ENCODE data around the gene ITGB1.

Gene ITGB1

GRCh38 chr10:32878646-32879045 is 79.4 kb downstream of the ITGB1 start:
- H3K4me3 ChIP-seq (ENCODE audit: insufficient read depth, low read depth, low read length, poor library complexity, severe bottlenecking) = no peak overlapping the region
- no peaks in the 10 kb centered on the region for H3K36me3 ChIP-seq (ENCODE audit: control insufficient read depth, insufficient read depth, low read length)
- no peak overlapping the region for H3K27ac ChIP-seq (ENCODE audit: insufficient read depth, low read length, poor library complexity, severe bottlenecking)
- H3K9me3 ChIP-seq (ENCODE audit: control insufficient read depth, low read length) = no peaks in the 10 kb centered on the region
- no peak for DNase-seq
- H3K4me1 ChIP-seq (ENCODE audit: control insufficient read depth, insufficient read depth, low read length, poor library complexity, severe bottlenecking) = no peaks in the 10 kb centered on the region
- H3K27me3 ChIP-seq (replicated peaks; ENCODE audit: control insufficient read depth, insufficient read depth, low read length, poor library complexity, severe bottlenecking) = no peaks in the 10 kb centered on the region

GRCh38 chr10:32877915-32878314 is 80.1 kb downstream of the ITGB1 start:
- no peaks in the 10 kb centered on the region for H3K27me3 ChIP-seq (replicated peaks; ENCODE audit: control insufficient read depth, insufficient read depth, low read length, poor library complexity, severe bottlenecking)
- no peak overlapping the region for H3K4me3 ChIP-seq (ENCODE audit: insufficient read depth, low read depth, low read length, poor library complexity, severe bottlenecking)
- no peaks in the 10 kb centered on the region for H3K36me3 ChIP-seq (ENCODE audit: control insufficient read depth, insufficient read depth, low read length)
- H3K4me1 ChIP-seq (ENCODE audit: control insufficient read depth, insufficient read depth, low read length, poor library complexity, severe bottlenecking) = no peaks in the 10 kb centered on the region
- no peak for DNase-seq
- no peaks in the 10 kb centered on the region for H3K9me3 ChIP-seq (ENCODE audit: control insufficient read depth, low read length)
- no peak overlapping the region for H3K27ac ChIP-seq (ENCODE audit: insufficient read depth, low read length, poor library complexity, severe bottlenecking)

- Histone ChIP-seq H3K36me3 (ENCODE audit: control insufficient read depth, insufficient read depth, low read length) (no peaks in the 10 kb centered on the region), H3K27me3 (replicated peaks; ENCODE audit: control insufficient read depth, insufficient read depth, low read length, poor library complexity, severe bottlenecking) (no peaks in the 10 kb centered on the region), H3K27ac (ENCODE audit: insufficient read depth, low read length, poor library complexity, severe bottlenecking) (no peak overlapping the region), H3K4me3 (ENCODE audit: insufficient read depth, low read depth, low read length, poor library complexity, severe bottlenecking) (no peak overlapping the region), H3K9me3 (ENCODE audit: control insufficient read depth, low read length) (no peaks in the 10 kb centered on the region), H3K4me1 (ENCODE audit: control insufficient read depth, insufficient read depth, low read length, poor library complexity, severe bottlenecking) (no peaks in the 10 kb centered on the region)
- no peak for DNase-seq
These were observed 92.9 kb downstream of the ITGB1 start for GRCh38 chr10:32865170-32865569.

GRCh38 chr10:32854435-32854834 is 103.6 kb downstream of the ITGB1 start:
- no peak for DNase-seq
- Histone ChIP-seq H3K4me3 (ENCODE audit: insufficient read depth, low read depth, low read length, poor library complexity, severe bottlenecking) (no peak overlapping the region), H3K36me3 (ENCODE audit: control insufficient read depth, insufficient read depth, low read length) (no peaks in the 10 kb centered on the region), H3K27me3 (replicated peaks; ENCODE audit: control insufficient read depth, insufficient read depth, low read length, poor library complexity, severe bottlenecking) (peaks cover 3% of the 10 kb centered on the region), H3K27ac (ENCODE audit: insufficient read depth, low read length, poor library complexity, severe bottlenecking) (no peak overlapping the region), H3K9me3 (ENCODE audit: control insufficient read depth, low read length) (no peaks in the 10 kb centered on the region), H3K4me1 (ENCODE audit: control insufficient read depth, insufficient read depth, low read length, poor library complexity, severe bottlenecking) (no peaks in the 10 kb centered on the region)

GRCh38 chr10:32851301-32851700 is 106.7 kb downstream of the ITGB1 start:
- Histone ChIP-seq H3K4me1 (ENCODE audit: control insufficient read depth, insufficient read depth, low read length, poor library complexity, severe bottlenecking) (no peaks in the 10 kb centered on the region), H3K27me3 (replicated peaks; ENCODE audit: control insufficient read depth, insufficient read depth, low read length, poor library complexity, severe bottlenecking) (peaks cover 3% of the 10 kb centered on the region), H3K27ac (ENCODE audit: insufficient read depth, low read length, poor library complexity, severe bottlenecking) (no peak overlapping the region), H3K4me3 (ENCODE audit: insufficient read depth, low read depth, low read length, poor library complexity, severe bottlenecking) (no peak overlapping the region), H3K9me3 (ENCODE audit: control insufficient read depth, low read length) (no peaks in the 10 kb centered on the region), H3K36me3 (ENCODE audit: control insufficient read depth, insufficient read depth, low read length) (no peaks in the 10 kb centered on the region)
- no peak for DNase-seq
